NCI-H748 (cell line): ENCODE results near the gene HOMER2.
"Not testable (repeated sequence)": the region's sequence is repeated elsewhere in the genome, so short reads cannot be mapped to it uniquely, and the experiment has no call there.

ENCODE experiments used
- DNase-seq: peaks from one replicate; lab custom pipeline; 2025; ENCODE audit not compliant: unreplicated experiment; lab: John Stamatoyannopoulos, UW

Gene HOMER2

DNA sequence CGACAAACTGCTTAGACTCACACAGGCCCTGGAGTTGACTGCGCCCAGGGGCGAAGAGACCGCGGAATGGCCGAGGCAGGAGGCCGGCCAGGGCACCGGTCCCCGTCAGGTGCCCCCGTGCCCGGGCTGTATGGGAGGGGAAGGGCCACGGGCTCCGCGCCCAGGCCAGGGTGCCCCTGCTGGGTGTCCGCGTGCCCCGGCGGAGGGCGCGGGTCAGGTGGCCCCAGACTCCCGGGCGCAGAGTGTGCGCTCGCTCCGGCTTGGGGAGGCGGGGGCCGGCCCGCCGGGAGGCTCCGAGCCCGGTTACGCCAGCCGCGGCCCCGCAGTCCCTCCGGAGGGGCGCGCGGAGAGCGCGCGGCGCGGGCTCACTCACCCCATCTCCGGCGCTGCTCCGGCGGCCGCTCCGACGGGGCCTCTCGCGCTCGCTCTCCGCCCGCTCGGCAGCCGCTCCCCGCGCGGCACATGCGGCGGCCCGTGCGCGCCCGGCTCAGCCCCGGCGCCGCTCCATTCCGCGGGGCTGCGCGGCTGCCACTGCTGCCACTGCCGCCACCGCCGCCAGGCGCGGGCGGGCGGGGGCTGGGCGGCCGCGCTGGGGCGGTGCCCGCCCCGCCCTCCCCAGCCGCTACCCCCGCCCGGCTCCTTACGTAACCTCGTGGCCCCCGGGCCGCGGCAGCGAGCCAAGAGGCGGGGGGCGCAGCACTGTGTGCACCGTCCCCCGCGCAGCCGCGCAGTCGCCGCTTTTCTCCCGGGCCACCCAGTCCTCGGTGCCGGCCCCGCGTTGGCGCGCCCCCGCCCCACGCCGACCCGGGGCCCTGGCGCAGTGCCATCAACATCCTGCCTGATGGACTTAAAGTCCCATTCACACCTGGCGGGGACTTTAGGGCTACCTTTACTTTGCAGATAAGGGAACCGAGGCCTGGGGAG is at the start of gene HOMER2:
Gene HOMER2, minus strand, starts transcription at position 563 of the 924 bp plus-strand sequence. Its CDS starts 185 bp downstream, at position 378.
- peak; percentile 66 for DNase-seq

DNA sequence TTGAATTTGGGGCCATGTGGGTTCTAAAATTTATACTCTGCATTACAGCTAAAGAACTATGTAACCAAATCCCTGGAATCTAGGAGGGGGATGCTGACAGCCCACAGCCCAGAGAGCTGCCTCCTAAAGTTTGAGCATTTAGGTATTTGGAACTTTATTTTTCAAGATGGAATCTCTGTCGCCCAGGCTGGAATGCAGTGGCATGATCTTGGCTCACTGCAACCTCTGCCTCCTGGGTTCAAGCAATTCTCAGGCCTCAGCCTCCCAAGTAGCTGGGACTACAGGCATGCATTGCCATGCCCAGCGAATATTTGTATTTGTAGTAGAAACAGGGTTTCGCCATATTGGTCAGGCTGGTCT is 48.1 kb upstream of the HOMER2 start:
- not testable (repeated sequence) for DNase-seq

DNA sequence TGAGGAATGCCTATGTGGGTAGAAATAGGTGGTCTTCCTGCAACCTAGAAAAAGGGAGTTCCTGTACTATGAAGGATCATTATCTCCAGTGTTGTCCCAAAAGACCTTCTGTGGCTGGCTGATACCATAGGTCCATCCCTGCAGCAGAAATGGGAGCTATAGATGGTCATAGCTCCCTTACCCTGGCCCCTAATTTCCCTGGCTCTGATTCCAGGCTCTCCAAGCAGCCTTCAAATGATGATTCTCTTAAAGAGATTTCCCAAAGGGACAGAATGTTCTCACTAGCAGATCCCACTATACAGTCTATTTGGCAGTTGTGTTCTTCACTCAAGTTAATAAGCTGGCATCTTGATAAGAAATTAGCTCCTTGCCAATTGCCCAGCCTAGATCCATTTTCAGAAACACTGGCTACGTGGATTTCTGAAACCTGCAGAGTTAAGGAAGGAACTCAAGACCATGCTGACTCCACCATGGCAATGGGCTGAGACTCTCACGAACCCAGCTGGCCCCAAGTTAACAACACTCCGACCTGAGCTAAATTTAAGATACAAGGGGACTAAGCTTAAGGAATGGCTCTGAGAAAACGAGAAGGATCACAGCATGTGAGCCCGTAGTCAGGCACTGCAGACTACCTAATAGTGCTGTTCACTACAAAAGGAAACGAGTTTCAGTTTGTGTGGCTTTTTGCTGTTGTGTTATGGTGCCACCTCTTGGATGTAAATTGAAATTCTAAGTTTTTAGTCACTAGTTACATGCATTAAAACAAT is 47.6 kb upstream of the HOMER2 start:
- DNase-seq = peak; percentile 59

DNA sequence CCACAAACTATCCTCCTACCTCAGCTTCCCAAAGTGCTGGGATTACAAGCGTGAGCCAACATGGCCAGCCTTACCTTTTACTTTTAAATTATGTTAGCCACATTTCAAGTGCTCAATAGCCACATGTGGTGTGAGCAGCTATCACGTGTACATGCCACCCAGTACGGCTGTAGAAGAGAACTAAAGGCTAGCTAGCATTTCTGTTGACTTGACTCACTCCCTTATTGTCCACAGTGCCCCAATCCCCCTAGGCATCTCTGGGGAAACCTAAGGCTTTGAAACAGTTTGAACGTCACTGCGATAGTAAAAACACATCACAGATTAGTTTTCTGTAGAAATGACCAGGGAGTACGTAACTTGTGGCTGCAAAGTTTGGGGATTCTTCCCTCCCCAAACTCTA is 46.9 kb upstream of the HOMER2 start:
- DNase-seq = no peak

DNA sequence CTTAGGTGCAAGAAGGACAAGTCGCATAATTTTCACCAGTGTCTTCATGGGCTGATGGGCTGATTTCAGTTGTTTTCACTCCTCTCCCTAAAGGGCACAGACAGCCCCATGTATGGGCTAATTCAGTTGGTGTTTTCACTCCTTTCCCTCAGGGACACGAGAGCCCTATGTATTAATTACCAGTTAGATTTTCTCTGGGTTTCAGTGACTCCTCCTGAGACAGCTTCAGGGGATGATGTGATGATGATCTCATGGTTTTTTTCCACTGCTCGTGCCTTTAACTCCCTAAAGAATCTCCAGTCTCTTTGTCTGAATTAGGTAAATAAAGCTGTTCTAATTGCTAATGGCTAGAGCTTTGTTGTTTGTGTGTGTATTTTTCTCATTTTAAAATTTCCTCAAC is 43.4 kb upstream of the HOMER2 start:
- no peak for DNase-seq

DNA sequence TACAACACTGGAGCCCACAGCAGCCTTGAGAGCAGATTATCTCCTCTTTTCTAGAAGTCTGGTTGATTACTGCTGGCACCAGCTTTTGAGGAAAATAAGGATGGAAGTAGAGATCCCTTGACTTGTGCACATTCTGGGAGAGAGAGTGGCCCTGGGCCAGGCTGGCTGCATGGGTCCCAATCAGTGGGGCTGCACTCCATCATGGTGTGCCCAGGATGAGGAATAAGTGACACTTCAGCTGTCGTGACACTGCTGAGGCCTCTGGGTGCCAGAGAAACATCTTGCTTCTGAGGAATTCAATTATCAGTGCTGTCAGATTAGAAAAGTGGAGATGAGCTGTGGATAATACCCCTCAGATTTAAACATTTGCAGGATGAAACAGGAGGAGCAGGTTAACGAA is 42.6 kb upstream of the HOMER2 start:
- no peak for DNase-seq

DNA sequence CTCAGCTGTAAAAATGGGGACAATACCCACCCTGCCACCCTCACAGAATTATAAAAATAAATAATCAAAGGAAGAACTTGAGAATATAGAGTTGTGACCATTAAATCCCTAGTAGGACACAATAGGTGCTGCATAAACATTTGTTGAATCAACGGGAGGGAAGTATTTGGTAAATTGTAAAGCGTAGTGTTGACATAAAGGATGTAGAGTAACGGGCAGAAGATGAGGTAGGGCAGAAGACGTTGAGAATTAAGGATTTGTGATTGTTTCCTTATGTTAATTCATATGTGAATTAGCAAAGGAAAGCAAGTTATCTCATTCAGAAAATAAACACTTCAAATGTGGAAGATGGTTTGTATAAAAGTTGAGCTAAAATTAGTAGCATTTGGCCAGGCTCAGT is 40.6 kb upstream of the HOMER2 start:
- no peak for DNase-seq

DNA sequence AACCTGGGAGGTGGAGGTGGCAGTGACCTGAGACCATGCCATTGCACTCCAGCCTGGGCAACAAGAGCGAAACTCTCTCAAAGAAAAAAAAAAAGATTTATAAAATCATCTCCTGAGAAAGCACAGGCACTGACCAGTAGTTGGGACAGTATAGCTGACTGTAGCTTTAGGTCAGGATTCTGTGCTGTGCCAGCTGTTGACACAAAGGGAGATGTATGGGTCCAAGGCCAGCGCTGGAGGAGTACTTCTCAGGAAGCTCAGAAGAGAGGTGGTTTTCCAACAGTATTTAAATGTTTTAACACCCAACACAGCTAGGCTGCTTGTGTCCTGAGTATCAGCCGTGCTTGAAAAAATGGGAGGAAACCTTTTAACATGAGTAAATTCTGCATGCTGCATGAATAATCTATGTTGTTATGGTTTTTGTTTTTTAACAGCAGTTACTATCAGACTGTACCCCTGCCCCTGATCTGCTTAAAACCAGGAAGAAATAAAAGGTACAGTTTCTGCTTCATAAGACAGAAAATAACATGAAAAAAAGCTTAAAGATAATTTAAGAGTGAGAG is 40.0 kb upstream of the HOMER2 start:
- no peak for DNase-seq

DNA sequence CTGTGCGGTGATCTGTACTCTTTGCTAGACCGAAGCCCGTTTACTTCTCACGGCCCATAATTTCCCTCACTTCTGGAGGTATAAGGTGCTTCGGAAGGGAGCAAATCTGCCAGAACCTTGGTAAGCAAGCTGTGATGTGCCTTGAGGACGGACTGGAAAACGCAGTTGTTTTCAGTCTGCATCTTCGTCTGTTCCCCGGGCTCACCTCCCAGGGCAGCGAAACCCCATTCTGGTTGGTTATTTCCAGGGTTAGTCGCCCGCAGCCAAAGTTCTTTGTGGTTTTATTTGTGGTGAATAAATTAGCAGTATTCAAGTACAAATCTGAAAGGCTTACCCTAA is 33.9 kb upstream of the HOMER2 start:
- no peak for DNase-seq

DNA sequence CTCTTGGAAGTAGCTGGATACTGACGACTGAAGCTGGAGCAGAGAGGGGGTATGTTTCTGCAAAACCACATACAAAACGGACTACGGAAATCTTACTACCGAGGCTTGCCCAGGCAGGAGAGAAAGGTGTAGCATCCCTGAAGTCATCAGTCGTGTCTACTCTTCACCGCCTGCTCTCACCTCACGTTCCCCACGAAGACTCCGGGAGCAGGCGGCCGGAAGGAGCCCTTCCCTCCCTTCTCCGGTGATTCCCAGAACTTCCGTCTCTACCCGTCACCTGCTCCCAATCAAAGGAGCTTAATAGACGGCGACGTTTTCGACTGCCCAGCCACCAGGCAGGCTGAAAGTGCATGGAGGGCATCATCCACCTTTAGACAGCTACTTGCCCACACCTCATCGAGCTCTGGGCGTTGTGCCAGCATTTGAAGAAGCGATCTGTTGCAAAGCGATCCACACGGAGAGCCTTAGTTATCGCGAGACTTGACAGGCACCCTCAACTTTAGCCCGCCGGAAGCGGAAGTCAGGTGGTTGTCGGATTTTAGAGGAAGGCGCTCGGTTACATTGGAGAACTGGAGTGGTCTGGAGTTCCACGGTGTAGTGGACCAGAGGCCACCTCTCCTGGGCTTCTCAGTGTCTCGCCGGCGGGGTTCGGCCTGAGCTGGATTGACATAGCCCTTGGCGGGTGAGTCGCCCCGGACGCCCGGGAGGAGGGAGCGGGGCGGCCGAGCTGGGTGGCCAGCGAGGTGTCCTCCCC is 33.3 kb upstream of the HOMER2 start, which contains the start of gene RAMAC:
Gene RAMAC, plus strand, starts transcription at position 523 of the 754 bp plus-strand sequence. CDS start 2,809 bp downstream, outside the sequence.
- peak; percentile 92 for DNase-seq

DNA sequence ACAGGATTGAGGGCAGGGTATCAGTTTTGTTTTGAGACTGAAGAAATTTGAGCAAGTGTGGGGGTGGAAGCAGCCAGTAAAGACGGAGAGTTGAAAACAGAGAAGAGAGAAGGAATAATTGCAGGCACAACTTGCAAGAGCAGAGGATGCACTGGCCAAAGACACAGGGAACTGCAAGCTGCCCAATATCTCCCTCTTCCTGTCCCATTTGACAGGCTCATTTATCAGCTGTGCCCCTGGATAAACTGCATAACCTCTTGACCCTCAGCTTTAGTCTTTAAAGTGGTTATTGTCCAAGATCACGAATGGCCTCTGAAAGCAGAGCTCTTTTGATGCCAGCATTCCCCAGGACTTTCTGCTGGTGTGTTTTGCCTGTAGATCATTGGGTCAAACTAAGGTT is 28.5 kb upstream of the HOMER2 start:
- no peak for DNase-seq

DNA sequence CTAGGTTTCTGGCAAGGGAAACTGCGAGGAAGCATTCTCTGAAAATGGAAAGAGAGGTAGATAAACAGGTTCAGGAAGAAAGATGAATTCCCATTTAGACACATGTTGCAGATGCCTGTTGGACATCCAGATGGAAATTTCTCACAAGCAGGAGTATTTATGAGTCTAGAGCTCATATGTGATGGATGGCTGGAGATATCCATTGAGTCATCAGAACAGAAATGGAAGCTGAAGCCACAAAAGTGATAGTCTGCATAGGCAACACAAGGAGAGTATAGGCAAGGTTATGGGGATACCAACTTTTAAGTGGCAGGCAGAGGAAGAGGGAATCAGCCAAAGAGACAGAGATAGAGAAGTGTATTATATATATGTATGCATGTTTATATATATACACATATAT is 27.2 kb upstream of the HOMER2 start:
- no peak for DNase-seq

DNA sequence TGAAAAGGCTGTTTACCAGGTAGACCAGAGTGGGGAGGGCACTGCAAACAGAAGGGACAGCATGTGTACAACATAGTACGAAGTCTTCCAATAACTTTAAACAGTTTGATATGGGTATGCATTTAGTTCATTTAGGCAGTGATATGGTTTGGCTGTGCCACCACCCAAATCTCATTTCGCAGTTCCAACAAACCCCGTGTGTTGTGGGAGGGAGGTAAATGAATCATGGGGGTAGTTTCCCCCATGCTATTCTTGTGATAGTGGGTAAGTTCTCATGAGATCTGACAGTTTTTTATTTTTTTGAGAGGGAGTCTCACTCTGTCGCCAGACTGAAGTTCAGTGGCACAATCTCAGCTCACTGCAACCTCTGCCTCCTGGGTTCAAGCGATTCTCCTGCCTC is 25.9 kb upstream of the HOMER2 start:
- DNase-seq = no peak

DNA sequence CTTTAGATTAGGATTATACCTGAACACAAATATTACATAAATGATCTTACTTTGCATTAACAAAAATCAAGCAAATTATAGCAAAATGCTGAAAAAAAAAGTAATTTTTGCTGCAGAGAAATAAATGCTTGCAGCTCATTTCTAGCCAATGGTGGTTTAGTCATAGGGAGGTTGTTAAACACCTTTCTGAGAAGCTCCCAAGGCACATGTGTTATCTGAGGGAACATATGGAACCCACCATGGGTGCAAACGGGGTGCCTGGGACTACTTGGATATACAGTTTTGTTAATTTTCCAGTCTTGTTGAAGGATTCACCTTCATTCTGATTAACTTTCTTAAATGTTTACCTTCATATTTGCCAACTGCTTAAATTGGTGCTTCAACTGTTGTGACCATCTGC is 24.6 kb upstream of the HOMER2 start:
- DNase-seq = no peak

DNA sequence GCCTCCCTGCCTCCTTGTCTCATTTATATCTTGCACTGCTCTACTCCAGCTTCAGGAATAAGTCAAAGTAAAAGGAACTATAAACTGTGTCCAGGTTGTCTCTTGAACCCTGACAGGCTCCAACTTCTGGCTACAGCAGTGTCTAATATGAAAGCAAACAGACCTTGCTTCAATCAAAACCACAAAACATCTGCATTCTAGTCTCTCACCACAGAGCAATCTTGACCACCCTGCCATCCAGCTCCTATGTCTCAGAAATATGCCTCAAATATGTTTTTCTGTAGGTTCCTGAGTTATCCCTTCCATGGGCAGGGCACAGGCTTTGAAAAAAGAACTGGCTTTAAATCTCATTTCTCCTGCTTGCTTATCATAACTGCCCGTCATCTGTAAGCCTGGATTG is 20.5 kb upstream of the HOMER2 start:
- no peak for DNase-seq

DNA sequence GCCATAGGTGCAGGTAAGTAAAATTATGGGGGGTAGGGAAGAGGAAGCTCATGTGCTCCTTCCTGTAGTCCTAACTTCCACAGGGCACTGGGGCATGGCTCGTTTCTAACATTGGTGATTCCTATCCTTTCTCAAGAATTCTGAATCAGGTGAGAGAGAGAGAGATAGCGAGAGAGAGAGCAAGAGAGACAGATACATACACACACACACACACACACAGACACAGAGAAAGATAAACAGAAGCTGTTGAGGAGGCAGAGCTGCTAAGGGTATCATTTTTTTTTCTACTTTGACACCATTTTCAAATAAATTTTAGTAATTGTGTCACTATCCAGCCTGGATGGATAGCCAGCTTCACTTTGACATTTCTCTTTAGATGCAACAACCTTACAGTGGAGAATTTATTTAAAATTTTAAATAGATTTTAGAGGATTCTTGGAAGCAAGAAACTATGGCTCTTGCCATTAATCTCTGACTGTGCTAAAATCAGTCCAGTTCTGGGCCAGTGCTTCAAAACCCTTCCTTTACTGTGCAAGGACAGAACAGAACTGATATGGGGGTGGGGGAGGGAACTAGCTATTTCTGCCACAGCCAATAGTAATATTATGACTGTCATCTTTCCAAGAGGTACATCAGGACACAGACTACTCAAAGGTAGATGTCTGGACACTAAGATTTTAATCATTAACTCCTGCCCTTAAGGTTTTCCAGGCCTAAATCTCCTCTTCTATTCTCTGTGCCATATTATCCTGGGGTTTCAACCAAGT is 18.9 kb upstream of the HOMER2 start:
- DNase-seq = no peak

DNA sequence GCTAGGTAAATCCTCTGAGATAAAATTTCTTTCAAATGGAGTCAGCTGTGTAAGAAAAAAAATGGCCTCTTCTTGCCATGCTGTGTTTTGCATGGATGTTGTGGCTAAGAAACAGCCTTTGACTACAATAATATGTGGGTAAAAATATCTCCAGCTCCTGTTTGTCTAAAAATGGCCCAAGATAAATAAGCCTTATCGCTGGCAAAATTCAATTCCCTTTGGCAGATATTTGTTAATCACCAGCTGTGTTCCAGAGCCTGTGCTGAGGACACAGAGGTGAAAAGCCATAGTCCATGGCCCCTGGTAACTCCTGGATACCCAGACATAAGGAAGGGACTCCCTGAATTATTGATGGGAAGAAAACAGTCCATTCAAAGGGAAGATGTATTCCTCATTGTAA is 18.2 kb upstream of the HOMER2 start:
- DNase-seq = no peak

DNA sequence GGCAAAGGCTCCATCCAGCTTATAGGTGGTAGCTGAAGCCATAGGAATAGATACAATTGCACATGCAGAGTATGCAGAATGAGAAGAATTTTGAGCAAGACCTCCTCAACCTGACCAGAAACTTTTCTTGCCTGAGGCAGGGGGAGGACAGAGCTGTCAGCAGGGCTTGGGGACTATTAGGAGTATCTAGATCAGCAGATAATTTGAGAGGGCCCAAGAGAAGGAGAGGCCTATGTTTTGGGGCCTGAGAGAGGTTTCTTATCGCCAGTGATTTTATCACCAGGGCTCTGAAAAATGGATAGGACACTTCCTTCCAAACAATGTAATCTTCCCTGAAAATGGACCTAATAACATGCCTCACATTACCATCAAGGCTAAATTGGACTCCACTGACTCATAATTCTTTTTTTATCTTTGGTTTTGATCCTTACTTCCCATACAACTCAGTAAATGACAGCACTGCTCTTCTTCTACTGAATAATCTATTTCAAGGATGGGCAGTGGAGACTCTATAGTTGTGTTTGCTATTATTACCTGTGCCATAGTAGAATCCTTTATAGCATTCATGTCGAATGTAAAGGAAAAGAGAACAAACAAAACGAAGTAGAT is 17.7 kb upstream of the HOMER2 start:
- no peak for DNase-seq

DNA sequence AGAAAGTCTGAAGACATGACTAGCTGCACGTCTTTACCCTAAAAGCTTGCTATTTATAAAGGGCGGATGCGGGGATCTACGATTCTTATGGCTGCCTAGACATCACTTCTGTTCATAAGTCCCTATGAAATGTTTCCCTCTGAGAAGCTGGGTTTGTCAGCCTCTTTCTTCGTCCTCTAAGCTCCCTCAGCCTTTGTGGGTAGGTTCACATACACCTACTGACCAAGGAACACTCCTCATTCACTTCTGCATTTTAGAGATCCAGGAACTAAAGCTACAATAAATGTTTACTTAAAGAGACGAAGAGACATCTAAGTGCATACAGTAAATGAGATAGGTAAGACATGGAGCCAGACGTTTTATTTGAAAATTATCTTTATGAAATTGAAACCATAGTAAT is 16.8 kb upstream of the HOMER2 start:
- no peak for DNase-seq

DNA sequence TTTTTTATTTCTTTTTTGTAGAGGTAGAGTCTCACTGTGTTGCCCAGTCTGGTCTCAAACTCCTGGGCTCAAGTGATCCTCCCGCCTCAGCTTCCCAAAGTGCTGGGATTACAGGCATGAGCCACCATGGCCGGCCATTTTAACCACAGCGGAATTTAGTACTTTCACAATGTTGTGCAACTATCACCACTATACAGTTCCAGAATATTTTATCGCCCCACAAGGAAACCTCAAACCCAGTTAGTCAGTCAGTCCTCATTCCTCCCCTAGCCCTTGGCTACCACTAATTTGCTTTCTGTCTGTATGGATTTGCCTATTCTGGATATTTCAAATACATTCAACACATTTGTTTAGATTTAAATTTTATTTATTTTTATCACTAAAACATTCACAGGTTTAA is 15.5 kb upstream of the HOMER2 start:
- DNase-seq = no peak
